HEK293T (cell line): Measurements from ENCODE around the gene ZNF398.

Experiments used
- ARNT ChIP-seq: fragments of 450-650 bp; IDR thresholded peaks from 2 replicates; pipeline ENCODE4 v1.6.1; 2017; ENCODE audit warnings: mild to moderate bottlenecking
- BHLHE40 ChIP-seq: fragments of 450-650 bp; IDR thresholded peaks from 2 replicates; pipeline ENCODE4 v1.6.1; 2016; ENCODE audit warnings: mild to moderate bottlenecking, moderate library complexity, borderline replicate concordance
- ELF4 ChIP-seq: fragments of 450-650 bp; IDR thresholded peaks from 2 replicates; pipeline ENCODE4 v1.6.1; 2017; ENCODE audit warnings: antibody characterized with exemption
- FOXA1 ChIP-seq: fragments of 450-650 bp; IDR thresholded peaks from 2 replicates; pipeline ENCODE4 v1.6.1; 2016; ENCODE audit warnings: mild to moderate bottlenecking
- FOXK2 ChIP-seq: fragments of 450-650 bp; IDR thresholded peaks from 2 replicates; pipeline ENCODE4 v1.6.1; 2016; ENCODE audit warnings: mild to moderate bottlenecking
- FOXM1 ChIP-seq: fragments of 450-650 bp; IDR thresholded peaks from 2 replicates; pipeline ENCODE4 v1.6.1; 2017; ENCODE audit warnings: mild to moderate bottlenecking, borderline replicate concordance
- L3MBTL2 ChIP-seq: fragments of 450-650 bp; conservative IDR thresholded peaks from 2 replicates; pipeline ENCODE4 v1.6.1; 2016; ENCODE audit warnings: mild to moderate bottlenecking
- NFRKB ChIP-seq: fragments of 450-650 bp; IDR thresholded peaks from 2 replicates; pipeline ENCODE4 v1.6.1; 2016; ENCODE audit warnings: mild to moderate bottlenecking, moderate library complexity
- TARDBP ChIP-seq: fragments of 450-650 bp; IDR thresholded peaks from 2 replicates; pipeline ENCODE4 v1.6.1; 2016
- TF ChIP-seq, protein P1 (sequence below): fragments of 450-650 bp; IDR thresholded peaks from 2 replicates; pipeline ENCODE4 v1.6.1; 2016

DNA sequence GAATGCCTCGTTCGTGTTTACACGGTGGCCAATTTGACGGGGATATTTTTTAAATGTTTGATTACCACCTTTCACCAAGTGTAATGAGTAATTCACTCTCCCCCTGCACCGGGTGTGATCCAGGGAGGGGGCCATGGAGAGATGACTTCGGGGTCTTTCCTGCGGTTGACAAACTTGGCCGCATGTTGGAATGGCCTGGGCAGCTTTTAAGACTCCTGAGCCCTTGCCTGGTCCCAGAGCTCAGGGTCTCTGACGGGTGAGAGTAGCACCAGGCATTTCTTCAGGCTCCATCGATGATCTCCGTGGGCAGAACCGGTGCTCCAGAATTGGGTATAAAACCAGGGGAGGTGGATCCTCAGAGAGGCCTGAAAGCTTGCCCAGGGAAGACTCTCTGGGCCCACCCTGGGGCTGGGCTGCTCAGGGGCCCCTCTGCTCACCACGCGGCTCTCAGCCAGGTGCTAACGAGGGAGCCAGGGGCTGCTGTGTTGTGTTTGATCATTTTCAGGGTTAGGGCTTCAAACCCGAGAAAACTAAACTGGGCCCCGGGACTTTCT is 49.0 kb downstream of the ZNF398 start:
- TF ChIP-seq BHLHE40 (no peak), NFRKB (no peak), TARDBP (no peak), FOXM1 (no peak), ELF4 (no peak), FOXK2 (no peak), FOXA1 (no peak), ARNT (no peak), L3MBTL2 (no peak; the same call in none of the 2 replicates)
- TF ChIP-seq, protein P1, sequence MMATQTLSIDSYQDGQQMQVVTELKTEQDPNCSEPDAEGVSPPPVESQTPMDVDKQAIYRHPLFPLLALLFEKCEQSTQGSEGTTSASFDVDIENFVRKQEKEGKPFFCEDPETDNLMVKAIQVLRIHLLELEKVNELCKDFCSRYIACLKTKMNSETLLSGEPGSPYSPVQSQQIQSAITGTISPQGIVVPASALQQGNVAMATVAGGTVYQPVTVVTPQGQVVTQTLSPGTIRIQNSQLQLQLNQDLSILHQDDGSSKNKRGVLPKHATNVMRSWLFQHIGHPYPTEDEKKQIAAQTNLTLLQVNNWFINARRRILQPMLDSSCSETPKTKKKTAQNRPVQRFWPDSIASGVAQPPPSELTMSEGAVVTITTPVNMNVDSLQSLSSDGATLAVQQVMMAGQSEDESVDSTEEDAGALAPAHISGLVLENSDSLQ: no peak
